CD4-positive, alpha-beta T cell treated with Interleukin-4 for 4 hours (primary cell): ENCODE results near the gene GRK3.

Source experiments
- DNase-seq: peaks from one replicate; pipeline ENCODE4 v3.0.0-alpha.2; 2020

Gene GRK3

DNA sequence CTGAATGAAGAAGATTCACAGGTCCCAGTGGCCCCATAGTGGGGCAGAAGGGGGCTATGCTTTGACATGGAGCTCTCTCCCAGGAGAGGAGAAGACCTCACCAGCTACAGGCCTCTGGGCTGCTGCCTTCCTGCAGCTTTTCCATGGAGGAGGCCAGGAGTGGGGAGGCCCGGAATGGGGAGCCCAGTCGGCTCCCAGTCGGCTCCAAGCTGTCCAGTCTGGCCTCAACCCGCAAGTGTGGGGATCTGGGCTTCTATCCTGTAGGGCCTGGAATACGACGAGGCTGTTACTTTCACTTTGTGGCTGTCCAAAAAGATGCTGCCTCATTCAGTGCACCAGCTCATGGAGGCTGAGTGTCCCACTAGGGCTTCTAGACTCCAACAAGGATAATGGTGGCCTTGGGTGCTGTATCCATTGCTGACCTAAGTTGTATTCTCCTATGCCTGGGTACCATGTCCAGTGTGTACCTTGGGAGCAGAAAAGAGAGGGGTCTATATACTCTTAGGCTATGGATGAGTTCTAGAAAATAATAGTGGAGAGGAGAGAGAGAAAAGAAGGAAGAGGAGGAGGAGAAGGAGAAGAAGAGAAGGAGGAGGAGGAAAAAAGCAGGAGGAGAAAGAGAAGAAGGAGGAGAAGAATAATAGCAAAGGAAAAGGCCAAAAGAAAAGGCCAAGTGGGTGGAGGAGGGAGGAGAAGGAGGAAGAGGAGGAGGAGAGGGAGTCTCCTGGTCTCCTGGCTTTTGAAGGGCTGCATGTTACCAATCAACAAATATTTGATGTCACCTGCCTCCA is 178.6 kb downstream of the GRK3 start:
- no peak for DNase-seq

DNA sequence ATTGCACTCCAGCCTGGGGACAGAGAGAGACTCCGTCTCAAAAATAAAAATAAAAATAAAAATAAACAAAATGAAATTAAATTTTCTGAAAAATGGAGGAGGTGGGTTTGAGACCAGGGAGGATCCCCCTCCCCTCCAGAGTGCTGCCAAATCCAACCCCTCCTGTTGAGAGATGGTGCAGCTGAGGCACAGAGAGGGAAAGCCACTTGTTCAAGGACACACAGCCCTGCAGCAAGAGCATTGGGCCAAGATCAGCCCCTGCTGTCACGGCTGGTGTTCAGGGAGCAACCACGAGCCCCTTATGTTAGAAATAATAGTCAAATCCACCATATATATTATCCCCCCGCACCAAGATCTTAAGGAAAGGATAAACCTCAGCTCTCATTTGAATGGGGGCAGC is 180.2 kb downstream of the GRK3 start:
- DNase-seq = no peak

DNA sequence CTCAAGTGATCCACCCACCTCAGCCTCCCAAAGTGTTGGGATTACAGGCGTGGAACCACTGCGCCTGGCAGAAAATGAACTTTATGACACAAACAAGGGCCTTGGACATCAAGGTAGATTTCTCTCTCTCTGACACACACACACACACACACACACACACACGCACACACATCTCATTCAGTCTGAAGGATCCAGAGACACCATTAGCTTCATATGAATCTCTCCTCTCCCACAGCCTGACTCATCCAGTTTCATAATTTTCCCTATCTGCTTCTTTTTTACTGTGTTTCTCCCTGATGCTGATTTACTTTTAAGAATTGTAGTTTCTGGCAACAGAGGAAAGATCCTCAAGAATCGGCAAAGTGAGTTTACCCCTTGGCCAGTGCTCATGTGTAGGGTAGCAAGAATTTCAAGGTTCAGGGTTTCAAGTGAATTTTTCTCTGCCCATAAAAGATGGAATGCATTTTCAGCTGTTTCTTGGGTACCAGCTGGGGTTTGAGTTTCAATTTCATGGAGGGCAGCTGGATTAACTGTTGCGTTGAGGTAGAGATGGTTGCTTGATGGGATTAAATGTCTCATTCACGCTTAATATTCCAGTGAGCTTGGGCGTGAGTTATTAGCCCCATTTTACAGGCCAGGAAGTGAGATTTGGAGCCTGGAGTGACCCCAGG is 181.0 kb downstream of the GRK3 start:
- DNase-seq = no peak

DNA sequence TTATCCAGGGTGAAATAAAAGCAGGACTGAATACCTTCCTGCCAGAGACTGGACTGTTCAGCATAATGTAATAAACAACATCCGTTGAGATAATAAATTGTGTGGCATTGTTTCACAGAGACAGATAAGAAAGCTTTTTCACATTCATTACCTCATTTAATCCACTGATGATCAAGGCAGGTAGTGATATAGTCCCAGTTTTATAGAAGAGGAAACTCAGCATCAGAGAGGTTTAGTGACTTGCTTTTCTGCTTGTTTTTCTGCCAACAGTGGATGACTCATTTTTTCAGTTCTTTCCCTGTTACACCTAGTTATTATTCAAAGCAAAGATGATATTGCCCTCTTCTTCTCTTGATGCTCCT is 181.5 kb downstream of the GRK3 start:
- no peak for DNase-seq

DNA sequence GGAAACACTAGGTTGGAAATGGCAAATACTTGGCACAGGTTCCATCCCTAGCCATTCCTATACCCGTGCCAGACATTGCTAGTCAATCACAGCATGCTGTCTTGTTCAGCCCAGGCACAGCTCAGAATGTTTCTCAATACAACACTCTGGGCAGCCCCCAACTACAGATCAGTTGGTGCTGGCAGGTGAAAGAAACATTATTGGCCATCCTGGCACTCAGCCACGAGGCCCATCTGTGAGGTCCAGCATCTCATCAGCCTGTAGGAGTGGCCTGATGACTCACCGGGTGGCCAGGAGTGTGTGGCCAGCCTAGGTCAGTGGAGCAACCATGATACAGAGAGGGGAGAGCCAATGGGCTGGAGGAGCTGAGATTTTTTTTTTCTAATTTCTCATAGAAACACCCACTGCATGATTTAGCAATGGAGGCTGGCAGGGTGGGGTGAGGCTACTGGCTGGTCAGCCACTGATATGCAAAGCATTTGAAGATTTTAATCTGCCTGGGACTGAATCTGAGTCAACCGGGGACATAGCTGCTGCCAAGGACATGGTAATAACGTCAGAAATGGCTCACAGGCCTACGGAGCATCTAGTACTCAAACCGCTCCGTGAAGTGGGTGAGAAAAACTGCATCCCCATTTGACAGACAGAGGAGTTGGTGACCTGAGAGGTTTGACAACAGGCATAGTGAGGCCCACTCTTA is 182.9 kb downstream of the GRK3 start:
- no peak for DNase-seq

DNA sequence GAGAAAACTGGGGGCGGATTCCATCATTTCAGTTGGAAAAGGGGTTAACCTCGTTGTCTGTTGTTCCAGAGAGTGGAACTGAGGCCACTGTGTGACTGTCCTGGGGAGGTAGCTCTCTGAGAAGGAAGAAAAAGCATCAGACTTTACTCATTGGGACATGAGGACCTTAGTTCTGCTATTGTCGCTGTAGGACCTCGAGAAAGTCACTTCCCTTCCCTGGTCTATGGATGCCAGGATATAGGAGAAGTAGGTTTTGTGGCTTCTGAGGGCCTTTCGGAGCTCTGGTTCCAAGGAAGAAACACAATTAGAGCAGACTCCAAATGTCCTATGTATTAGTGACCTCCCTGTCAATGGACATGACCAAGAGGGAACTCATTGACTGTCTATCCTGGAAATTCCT is 183.7 kb downstream of the GRK3 start:
- DNase-seq = no peak

DNA sequence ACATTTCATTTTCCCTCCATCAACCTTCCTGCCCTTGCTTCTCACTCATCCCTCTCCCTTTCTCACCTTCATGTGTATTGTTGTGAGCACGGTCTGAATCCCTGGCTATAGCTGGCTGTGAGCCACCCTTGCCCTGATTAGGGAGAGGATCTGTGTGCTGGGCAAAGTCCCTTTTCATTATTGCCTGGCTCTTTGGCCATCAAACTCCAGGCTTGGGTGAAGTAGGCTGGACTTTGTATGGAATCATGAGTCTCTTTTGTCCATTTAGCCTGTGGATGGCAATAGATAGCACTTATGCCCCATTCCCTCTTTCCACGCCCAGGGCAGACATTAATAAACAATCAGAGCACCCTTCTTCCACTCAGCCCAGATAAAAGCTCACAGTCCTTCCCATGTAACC is 184.2 kb downstream of the GRK3 start:
- DNase-seq = no peak

DNA sequence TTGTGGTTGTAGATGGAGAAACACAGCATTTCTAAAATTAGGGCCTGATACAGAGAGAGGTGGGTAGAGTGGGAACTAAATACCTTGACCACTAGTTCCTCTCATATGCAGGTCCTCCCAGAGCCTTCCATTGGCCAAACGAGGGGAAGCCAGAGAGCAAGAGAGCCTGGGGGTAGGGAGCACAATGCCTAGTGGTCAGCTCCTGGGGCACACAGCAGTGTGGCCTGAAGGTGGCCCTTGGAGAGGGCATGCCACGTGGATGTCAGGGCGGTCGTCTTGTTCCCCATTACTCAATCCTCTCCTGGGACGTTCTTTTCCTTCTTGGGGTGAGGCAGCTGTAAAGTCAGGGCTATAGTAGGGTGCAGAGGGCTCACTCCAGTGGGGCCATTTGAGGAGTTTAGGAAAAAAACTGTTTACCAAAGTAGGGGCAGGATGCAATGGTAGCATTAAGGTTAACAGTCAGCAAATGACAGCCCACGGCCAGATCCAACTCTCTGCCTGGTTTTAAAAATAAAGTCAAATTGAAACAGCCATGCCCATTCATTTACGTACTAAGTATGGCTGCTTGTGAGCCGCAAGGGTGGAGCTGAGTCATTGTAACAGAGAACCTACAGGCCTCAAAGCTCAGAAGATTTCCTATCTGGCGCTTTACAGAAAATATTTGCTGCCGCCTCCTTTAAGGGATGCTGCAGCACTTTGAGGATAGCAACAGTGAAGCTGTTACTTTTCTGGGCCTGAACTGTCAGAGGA is 185.1 kb downstream of the GRK3 start:
- DNase-seq = no peak

DNA sequence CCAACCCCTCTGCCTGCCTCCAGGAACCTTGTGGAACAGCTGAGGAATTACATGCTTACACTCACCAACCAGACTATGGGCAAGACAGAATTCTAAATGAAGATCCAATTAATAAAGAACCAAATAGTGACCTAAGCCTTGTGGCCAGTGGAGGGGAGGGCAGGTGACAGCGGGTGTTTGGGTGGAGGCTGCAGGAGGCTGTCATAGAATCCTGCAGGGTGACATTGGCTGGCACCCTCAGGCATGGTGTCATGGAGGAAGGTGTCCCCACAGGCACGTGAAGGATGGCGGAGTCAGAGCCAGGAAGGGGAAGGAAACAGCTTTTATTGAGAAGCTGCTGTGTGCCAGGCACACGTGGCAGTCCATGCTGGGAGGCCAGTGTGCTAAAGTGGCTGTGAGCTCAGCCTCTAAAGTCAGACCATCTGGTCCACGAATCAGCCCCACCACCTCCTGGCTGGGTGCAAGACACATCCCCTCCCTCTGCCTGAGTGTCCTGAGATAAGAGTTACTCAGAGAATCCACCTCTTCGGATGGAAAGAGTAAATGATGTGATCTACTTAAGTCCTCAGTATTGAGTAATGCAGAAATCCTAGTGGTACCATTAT is 186.2 kb downstream of the GRK3 start:
- no peak for DNase-seq

DNA sequence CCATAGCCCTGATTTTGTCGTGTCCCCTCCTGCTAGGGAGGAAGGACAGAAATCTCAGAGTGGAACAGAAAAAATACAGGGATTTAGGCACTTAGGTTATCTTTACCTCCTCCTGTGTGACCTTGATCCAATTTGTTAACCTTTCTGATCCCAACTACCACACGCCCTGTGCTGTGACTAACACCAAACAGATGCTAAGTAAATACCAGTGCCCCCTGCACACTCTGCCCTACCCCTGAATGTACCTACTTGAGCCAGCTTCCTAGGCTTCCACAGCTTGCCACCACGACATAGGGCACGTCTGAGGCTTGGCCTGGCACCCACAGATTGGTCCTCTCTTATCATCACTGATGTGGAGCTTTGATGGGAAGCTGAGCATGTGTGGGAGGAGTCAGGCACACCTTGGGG is 186.7 kb downstream of the GRK3 start:
- DNase-seq = no peak

DNA sequence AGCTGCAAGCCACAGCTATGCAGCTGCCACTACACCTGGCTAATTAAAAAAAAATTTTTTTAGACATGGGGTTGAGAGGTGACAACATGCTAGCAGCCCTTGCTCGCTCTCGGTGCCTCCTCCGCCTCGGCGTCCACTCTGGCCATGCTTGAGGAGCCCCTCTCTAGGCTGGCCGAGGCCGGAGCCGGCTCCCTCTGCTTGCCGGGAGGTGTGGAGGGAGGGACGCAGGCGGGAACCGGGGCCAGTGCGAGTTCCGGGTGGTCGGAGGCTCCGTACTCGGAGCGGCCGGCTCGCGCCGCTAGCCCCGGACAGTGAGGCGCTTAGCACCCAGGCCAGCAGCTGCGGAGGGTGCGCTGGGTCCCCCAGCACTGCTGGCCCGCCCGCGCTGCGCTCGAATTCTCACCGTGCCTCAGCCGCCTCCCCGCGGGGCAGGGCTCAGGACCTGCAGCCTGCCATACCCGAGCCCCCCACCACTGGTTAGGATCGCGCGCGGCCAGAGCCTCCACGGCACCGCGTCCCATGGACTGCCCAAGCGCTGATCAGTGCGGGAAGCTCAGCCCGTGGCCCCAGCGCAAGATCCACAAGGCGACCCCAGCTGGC is 188.2 kb downstream of the GRK3 start:
- no peak for DNase-seq

DNA sequence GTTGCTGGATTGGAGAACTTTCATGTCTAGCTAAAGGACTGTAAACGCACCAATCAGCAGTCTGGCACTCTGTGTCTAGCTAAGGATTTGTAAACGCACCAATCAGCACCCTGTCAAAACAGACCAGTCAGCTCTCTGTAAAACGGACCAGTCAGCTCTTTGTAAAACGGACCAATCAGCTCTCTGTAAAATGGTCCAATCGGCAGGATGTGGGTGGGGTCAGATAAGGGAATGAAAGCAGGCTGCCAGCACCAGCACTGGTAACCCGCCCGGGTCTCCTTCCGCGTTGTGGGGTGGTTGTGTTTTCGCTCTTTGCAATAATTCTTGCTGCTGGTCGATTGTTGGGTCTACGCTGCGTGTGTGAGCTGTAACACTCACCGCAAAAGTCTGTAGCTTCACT is 188.8 kb downstream of the GRK3 start:
- no peak for DNase-seq

DNA sequence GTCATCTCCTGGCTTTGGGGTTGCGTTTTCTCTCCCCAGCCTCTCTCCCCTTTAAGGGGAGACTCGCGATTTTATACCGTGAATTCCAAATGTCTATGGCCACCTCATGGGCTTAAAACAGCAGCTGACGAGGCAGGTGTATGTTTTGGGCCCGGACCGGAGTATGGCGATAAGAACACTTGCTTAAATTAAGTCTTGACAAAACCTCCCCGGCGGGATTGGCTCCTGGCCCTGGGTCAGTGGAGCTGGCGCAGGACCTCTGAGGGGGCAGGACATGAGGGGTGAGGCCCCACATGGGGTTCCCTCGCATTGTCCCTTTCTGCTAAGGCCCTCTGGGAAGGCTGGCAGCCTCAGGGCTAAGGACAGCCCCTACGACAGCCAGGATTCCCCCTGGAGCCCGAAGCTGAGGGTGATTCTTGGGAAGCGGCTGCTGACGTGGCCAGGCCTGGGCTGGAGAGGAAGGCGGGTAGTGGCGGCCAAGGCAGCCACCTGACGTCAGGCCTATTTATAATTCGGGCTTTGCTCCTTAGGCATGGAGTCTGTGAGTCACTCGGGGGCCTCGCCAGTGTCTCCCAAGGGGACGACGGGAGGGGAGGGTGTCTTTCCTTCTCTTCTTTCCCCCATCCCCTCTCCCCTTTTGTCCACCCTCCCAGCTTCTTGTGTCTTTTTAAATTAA is 190.2 kb downstream of the GRK3 start:
- DNase-seq = no peak

DNA sequence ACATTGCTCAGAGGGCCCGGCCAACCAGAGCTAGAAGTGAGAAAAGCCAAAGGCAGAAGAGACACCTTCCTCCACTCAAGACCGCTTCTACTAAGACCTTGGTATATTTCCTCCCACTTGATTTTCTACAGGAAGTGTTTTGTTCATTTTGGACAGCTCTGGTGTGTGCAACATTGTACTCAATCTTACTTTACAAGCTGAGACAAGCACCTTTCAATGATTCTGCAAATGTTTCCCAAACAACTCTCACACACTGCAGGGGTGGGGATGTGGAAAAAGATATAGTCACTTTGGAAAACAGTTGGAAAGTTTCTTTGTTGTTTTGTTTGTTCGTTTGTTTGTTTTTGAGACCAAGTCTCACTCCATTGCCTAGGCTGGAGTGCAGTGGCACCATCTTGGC is 193.2 kb downstream of the GRK3 start:
- DNase-seq = no peak

DNA sequence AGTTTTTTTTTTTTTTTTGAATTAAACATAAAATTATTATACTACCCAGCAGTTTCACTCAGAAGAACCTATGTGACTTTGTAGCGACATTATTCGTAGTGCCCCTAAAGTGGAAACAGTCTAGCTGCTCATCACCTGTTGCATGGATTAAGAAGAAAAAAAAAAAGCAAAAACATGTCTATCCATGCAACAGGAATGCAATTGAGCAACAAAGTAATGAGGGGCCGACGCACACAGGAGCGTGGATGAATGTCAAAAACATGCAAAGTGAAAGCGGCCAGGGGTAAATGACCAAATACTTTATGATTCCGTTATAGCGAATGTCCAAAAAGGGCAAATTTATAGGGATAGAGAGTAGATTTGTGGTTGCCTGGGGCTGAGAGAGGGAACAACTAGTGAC is 193.8 kb downstream of the GRK3 start:
- DNase-seq = no peak

DNA sequence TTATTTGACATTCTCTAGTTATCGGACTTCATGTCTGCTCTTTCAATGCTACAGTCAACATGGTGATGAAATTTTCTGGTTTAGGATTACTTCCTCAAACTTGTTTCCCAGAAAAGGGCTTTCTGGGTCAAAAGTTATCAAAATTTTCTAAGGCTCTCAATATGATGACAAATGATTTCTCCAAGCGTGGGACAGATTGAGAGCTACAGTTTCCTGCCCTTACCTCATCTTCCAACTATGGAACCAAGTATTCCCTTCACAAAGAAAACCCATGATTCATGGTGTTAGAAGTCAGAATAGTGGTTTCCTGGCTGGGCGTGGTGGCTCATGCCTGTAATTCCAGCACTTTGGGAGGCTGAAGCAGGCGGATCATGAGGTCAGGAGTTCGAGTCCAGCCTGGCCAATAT is 195.4 kb downstream of the GRK3 start:
- peak; percentile 2 for DNase-seq

DNA sequence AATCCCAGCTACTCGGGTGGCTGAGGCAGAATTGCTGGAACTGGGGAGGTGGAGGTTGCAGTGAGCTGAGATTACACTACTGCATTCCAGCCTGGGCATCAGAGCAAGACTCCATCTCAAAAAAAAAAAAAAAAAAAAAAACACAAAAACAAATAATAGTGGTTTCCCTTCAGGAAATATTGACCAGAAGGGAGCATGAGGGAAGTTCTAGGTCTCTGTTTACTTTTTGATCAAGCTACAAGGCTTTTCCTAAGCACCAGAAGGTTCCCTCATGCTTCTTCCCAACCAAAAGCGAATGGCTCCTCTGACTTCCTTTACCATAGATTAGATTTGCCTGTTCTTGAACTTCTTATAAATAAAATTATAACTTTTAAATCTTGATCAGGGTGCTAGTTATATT is 195.8 kb downstream of the GRK3 start:
- DNase-seq = no peak

DNA sequence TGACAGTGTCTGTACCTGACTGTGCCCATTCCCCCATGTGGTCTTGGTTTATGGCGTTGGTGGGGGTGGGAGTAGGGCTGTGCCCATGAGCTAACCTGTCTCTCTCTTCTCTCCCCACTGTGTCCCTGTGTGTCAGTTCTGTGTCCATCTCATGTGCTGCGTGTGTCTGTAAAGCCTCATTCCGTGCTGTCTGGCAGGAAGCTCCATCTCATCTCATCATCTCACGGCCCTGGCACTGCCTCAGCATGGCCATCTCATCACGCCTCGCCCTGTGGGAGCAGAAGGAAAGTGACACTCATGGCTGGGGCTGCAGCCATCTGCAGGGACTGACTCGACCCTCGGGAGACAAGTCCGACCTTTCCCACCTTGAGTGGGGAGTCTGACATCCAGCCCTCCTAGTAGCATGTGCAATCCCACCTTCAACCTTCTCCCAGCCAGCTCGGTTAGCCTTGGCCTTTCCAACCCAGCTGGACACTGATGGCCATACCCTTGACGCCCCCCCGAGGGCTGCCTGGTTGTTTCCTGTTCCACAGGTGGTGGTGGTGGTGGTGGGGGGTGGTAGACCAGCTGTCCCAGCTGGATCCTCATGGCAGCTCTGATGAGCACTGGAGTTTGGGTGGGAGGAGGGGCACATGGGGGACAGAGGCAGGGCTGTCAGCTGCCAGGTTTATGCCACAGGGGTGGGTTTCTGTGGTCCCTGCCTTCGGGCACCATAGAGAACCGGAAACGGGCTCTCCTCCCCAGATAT is 196.5 kb downstream of the GRK3 start:
- no peak for DNase-seq

DNA sequence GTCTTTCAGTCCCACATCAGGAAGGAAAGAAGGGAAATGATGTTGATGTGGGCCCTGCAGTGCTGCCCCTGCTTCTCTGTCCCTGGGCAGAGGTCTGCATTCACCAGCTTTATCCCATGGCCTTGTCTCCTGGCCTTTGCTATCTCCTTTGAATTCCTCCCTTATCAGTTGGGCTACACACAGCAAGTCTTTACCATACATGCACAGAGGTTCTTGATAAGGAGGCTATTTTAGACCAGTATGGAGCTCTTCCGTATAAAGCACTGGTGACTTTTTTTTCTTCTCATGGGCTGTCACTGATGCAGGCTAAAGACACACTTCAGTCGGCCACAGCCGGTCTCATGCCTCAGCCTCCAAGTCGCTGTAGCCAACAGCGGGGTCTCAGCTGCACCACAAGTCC is 197.7 kb downstream of the GRK3 start:
- DNase-seq = no peak

DNA sequence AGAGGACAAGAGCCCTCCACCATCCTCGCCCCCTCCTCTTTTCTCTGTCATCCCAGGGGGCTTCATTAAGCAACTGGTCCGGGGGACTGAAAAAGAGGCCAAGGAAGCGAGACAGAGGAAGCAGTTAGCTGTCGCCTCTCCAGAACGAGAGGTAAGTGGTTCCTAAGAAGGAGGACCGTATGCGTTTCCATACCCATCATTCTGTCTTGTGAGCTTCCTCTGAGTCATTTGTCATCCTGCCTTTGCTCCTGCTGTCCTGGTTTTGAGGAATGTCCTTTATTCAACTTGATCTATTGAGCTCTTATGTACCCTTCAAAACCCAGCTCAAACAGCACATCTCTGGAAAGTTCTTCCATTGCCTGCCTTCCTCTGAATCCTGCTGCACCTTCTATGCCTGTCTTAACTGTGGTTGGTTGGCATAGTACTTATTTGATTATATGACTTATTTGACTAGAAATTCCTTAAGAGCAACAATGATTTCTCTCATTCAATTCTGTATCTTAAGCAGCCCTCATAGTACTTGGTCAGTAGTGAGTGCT is 198.8 kb downstream of the GRK3 start:
- no peak for DNase-seq
